ENCODE results near the gene MFSD6L. TPM values are rescaled to one million over a fixed set of nuclear protein-coding genes. Genes with fewer than 3 reads are reported as not detected.

The MFSD6L gene
- total RNA-seq, 1 donor from 2014 or later, result not detected

- Histone ChIP-seq H3K36me3 (ENCODE audit: control insufficient read depth, insufficient read depth, low read length) (no peaks in the 10 kb centered on the region), H3K4me3 (ENCODE audit: low read depth, low read length) (no peak overlapping the region), H3K27me3 (ENCODE audit: control insufficient read depth, insufficient read depth, low read length) (no peaks in the 10 kb centered on the region)
- FAIRE-seq, result no peak
- peak; percentile 40 for DNase-seq (ENCODE audit: low read depth)
- TF ChIP-seq, protein P1, sequence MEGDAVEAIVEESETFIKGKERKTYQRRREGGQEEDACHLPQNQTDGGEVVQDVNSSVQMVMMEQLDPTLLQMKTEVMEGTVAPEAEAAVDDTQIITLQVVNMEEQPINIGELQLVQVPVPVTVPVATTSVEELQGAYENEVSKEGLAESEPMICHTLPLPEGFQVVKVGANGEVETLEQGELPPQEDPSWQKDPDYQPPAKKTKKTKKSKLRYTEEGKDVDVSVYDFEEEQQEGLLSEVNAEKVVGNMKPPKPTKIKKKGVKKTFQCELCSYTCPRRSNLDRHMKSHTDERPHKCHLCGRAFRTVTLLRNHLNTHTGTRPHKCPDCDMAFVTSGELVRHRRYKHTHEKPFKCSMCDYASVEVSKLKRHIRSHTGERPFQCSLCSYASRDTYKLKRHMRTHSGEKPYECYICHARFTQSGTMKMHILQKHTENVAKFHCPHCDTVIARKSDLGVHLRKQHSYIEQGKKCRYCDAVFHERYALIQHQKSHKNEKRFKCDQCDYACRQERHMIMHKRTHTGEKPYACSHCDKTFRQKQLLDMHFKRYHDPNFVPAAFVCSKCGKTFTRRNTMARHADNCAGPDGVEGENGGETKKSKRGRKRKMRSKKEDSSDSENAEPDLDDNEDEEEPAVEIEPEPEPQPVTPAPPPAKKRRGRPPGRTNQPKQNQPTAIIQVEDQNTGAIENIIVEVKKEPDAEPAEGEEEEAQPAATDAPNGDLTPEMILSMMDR (IDR thresholded peaks at IDR 0.05; ENCODE audit: insufficient read depth, low read length, severe bottlenecking), result peak; percentile 48
These were observed 45.2 kb downstream of the MFSD6L start for GRCh38 chr17:8753976-8754440.

DNA sequence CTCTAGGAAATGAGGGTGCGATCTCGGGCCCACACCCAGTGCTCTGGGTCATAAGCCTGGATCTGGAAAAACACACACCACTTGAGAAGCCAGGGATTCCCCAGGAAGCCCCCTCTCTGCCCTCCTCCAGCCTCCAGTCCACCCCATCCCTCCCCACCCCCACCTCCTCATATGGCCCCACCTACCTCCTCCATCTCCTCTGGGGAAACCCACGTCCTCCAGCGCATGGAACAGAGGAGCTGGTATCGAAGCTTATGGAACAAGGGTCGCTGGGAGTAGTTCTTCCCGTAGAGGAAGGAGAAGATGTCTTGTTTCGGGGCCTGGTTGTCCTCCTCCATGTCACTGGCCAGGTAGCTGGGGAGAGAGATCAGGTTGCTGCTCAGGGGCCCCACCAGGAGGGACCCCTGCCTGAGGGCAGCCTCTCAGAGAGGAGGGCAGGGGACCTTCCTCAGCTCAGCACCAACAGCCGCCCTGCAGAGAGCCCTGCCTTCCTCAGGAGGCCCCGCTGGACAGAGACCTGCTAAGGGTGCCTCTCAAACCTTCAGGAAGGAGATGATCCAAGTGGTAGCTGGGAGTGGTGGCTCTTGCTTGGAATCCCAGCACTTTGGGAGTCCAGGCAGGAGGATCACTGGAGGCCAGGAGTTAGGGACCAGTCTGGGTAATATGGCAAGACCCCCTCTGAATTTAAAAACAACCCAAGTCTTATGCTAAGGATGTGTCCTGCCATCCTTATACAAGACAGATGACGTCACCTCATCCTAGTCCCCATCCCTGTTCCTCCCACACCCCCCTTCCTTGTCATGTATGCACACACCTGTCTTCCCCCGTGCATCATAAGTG is 45.8 kb downstream of the MFSD6L start:
- DNase-seq (ENCODE audit: low read depth), result no peak
- H3K36me3 ChIP-seq (ENCODE audit: control insufficient read depth, insufficient read depth, low read length), result no peaks in the 10 kb centered on the region
- FAIRE-seq, result no peak

DNA sequence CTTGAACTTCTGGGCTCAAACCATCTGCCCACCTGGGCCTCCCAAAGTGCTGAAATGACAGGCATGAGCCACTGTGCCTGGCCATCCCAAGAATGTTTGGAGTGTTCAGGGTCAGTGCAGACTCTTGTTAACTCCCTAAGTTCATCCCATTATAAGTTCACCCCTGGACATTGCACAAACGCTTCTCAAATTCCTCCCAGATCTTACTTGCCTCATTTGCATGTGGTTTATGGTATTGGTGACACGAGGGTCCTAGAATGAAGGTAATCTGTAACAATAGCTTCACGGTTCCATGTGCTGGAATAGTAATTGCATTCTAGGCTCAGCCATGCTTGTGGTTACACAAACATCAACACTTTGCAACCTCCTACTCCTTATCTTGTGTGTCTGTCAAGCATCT is 49.5 kb downstream of the MFSD6L start:
- TF ChIP-seq, protein P1 (IDR thresholded peaks at IDR 0.05; ENCODE audit: insufficient read depth, low read length, severe bottlenecking), result no peak
- Histone ChIP-seq H3K36me3 (ENCODE audit: control insufficient read depth, insufficient read depth, low read length) (no peaks in the 10 kb centered on the region), H3K4me3 (ENCODE audit: low read depth, low read length) (no peak overlapping the region), H3K27me3 (ENCODE audit: control insufficient read depth, insufficient read depth, low read length) (no peaks in the 10 kb centered on the region)
- peak; percentile 32 for FAIRE-seq
- no peak for DNase-seq (ENCODE audit: low read depth)

More for the DNA sequence above, 45.8 kb downstream of the MFSD6L start:
- TF ChIP-seq, protein P1 (IDR thresholded peaks at IDR 0.05; ENCODE audit: insufficient read depth, low read length, severe bottlenecking), result no peak
- H3K27me3 ChIP-seq (ENCODE audit: control insufficient read depth, insufficient read depth, low read length), result no peaks in the 10 kb centered on the region
- H3K4me3 ChIP-seq (ENCODE audit: low read depth, low read length), result no peak overlapping the region

GRCh38 chr17:8747742-8748141 is 51.4 kb downstream of the MFSD6L start:
- H3K36me3 ChIP-seq (ENCODE audit: control insufficient read depth, insufficient read depth, low read length), result no peaks in the 10 kb centered on the region
- FAIRE-seq (no peak), DNase-seq (ENCODE audit: low read depth) (no peak)
- H3K4me3 ChIP-seq (ENCODE audit: low read depth, low read length), result no peak overlapping the region
- peaks cover 2% of the 10 kb centered on the region for H3K27me3 ChIP-seq (ENCODE audit: control insufficient read depth, insufficient read depth, low read length)
- TF ChIP-seq, protein P1 (IDR thresholded peaks at IDR 0.05; ENCODE audit: insufficient read depth, low read length, severe bottlenecking), result no peak

Other genes starting within 250 kb of the MFSD6L start
- 28.5 and 31.6 TPM in 2 replicates for gene MYH10, start 168.6 kb downstream of the MFSD6L start, total RNA-seq
- gene CCDC42, start 54.5 kb downstream of the MFSD6L start, total RNA-seq, result not detected in 2 replicates
- not detected in 2 replicates for gene SPDYE4, start 40.8 kb downstream of the MFSD6L start, total RNA-seq
- not detected in 2 replicates for gene PIK3R6, start 68.3 kb upstream of the MFSD6L start, total RNA-seq
- not detected in 2 replicates for gene PIK3R5, start 166.3 kb upstream of the MFSD6L start, total RNA-seq
- gene NTN1, start 222.1 kb upstream of the MFSD6L start, total RNA-seq, result under 0.01 and 0.51 TPM in 2 replicates

Measured in bronchial epithelial cell (primary cell).